Pulmonary artery endothelial cell (primary cell): ENCODE results near the gene CD247. TPM values are rescaled to one million over a fixed set of nuclear protein-coding genes. Genes with fewer than 3 reads are reported as not detected.

Experiments used
- DNase-seq: peaks from one replicate; pipeline ENCODE4 v3.0.0-alpha.2; 2011; ENCODE audit warnings: low read depth, low spot score
- total RNA-seq: library from RNA; depleted of rRNA; stranded (reverse); fragments of >200 nt; gene quantifications from 2 replicates; pipeline ENCODE4 v1.2.3, GENCODE V29; 2014

The CD247 gene
- total RNA-seq, 1 donor from 2014 or later, result 0.33 TPM

GRCh38 chr1:167542109-167543032, 24.0 kb upstream of the CD247 start:
- no peak for DNase-seq

GRCh38 chr1:167541610-167542009, 23.3 kb upstream of the CD247 start:
- no peak for DNase-seq

- no peak for DNase-seq
These were observed 22.7 kb upstream of the CD247 start for GRCh38 chr1:167541003-167541402.

GRCh38 chr1:167538657-167539056, 20.3 kb upstream of the CD247 start:
- no peak for DNase-seq

- DNase-seq, result no peak
These were observed 15.5 kb upstream of the CD247 start for GRCh38 chr1:167533851-167534300.

GRCh38 chr1:167532964-167533824, 14.9 kb upstream of the CD247 start:
- no peak for DNase-seq

GRCh38 chr1:167532375-167532774, 14.0 kb upstream of the CD247 start:
- no peak for DNase-seq

- no peak for DNase-seq
These were observed 11.6 kb upstream of the CD247 start for GRCh38 chr1:167529829-167530474.

GRCh38 chr1:167528057-167528728, 9.9 kb upstream of the CD247 start:
- no peak for DNase-seq

GRCh38 chr1:167526667-167527383, 8.5 kb upstream of the CD247 start:
- no peak for DNase-seq

GRCh38 chr1:167524651-167525050, 6.3 kb upstream of the CD247 start:
- DNase-seq, result no peak

GRCh38 chr1:167522246-167522645, 3.9 kb upstream of the CD247 start:
- no peak for DNase-seq

GRCh38 chr1:167520711-167521206, 2.4 kb upstream of the CD247 start:
- DNase-seq, result no peak

- DNase-seq, result no peak
These were observed 596 bp downstream of the CD247 start for GRCh38 chr1:167517535-167518330.

GRCh38 chr1:167516404-167517388, 1.6 kb downstream of the CD247 start:
- DNase-seq, result no peak

- no peak for DNase-seq
These were observed 2.4 kb downstream of the CD247 start for GRCh38 chr1:167515893-167516321.

- DNase-seq, result no peak
These were observed 2.9 kb downstream of the CD247 start for GRCh38 chr1:167515461-167515860.

GRCh38 chr1:167514288-167514687, 4.0 kb downstream of the CD247 start:
- DNase-seq, result no peak
